T-helper 2 cell (primary cell): ENCODE data around the gene BBC3.
A peak's percentile ranks its signal among the peaks of the same experiment; 100 is the strongest.
"Not testable (repeated sequence)": the region's sequence is repeated elsewhere in the genome, so short reads cannot be mapped to it uniquely, and the experiment has no call there.

Source experiments
- DNase-seq, 5 experiments: peaks; one replicate each; pipeline versions ENCODE4 v3.0.0 to v3.0.0-alpha.2; 2012 to 2022
- total RNA-seq, 2 donors: gene quantifications; one replicate each; lab custom pipeline; 2026; lab: John Stamatoyannopoulos, UW

BBC3 gene, protein sequence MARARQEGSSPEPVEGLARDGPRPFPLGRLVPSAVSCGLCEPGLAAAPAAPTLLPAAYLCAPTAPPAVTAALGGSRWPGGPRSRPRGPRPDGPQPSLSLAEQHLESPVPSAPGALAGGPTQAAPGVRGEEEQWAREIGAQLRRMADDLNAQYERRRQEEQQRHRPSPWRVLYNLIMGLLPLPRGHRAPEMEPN
- total RNA-seq, result 20.3 to 34.0 reads per million in 2 donors

DNA sequence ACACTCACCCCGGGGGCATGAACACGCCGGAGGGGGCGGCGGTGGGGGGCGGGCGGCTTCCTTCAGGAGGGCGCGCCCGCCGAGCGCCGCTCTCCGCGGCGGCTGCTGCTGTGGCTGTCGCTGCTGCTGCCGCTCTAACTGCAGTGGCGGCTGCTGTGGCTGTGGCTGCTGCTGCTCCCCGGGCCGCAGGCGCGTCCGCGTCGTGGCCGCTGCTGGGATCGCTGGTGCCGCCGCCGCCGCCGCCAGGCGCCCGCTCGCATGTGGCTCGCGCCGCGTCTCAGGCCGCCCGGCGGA is at the start of gene BBC3:
TSS of gene BBC3 (minus strand) at position 279 of the 294 bp plus-strand sequence. CDS start 2,768 bp downstream, outside the sequence.
- no peak for DNase-seq

DNA sequence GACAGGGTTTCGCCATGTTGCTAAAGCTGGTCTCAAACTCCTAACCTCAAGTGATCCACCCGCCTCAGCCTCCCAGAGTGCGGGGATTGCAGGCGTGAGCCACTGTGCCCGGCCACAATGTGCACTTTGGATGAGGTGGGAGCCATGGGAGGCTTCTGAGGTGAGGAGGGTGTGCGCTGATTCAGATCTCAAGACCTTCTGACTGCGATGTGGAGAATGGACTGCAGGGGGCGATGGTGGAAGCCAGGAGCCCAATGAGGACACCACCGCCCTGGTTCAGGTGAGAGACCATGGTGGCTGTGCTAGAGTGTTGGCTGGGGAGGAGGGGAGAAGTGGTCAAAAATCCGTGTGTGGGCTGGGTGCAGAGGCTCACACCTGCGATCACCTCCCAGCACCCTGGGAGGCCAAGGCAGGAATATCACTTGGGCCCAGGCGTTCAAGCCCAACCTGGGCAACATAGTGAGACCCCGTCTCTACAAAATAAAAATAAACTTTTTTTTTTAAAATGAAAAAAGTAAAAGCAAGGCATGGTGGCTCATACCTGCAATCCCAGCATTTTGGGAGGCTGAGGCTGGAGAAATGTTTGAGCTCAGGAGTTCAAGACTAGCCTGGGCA is 49.3 kb upstream of the BBC3 start:
- peak in 4 of 5 experiments; percentile 17 to 62 (median 48) for DNase-seq

DNA sequence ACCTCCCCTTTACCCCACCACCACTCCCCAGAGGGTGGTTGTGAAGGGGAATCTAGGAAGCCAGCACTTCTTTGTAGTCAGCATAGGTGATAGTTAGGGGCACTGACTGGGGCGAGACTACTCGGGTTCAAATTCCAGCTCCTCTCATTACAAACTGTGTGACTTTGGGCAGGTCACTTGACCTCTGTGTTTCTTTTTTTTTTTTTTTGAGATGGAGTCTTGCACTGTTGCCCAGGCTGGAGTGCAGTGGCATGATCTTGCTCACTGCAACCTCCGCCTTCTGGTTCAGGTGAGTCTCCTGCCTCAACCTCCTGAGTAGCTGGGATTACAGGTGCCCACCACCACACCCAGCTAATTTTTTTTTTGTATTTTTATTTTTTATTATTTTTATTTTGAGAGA is 45.5 kb upstream of the BBC3 start:
- not testable (repeated sequence) for DNase-seq

DNA sequence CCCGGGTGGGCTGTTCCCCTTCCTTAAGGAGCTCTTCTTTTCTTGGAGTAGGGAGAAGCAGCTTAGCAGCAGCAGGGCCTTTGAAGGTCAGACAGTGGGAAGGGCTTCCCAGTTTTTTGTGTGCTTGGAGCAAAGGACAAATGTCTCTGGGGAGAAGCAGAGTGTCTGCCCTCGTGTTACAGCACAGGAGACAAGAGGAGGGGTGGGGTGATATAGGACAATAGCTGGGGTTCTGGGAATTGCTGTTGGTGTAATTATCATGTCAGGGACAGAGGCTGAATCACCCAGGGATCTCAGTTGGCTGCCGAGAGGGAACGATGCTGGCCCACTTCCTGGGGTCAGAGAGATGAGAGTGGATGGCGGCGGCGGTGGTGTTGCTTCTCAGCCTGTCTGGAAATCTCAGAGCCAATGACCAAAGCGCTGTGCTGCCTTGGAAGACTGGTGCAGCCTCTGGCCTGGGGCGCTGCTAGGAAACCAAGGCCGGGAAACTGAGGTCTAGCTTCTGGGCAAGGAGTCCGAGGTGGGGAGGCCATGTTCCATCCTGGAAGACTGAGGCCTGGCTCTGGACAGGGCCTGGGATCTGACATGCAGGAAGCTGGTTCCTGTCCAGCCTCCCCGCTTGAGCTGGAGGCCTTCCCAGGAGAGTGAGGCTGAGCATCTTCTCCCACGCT is 44.9 kb upstream of the BBC3 start:
- DNase-seq, result no peak

DNA sequence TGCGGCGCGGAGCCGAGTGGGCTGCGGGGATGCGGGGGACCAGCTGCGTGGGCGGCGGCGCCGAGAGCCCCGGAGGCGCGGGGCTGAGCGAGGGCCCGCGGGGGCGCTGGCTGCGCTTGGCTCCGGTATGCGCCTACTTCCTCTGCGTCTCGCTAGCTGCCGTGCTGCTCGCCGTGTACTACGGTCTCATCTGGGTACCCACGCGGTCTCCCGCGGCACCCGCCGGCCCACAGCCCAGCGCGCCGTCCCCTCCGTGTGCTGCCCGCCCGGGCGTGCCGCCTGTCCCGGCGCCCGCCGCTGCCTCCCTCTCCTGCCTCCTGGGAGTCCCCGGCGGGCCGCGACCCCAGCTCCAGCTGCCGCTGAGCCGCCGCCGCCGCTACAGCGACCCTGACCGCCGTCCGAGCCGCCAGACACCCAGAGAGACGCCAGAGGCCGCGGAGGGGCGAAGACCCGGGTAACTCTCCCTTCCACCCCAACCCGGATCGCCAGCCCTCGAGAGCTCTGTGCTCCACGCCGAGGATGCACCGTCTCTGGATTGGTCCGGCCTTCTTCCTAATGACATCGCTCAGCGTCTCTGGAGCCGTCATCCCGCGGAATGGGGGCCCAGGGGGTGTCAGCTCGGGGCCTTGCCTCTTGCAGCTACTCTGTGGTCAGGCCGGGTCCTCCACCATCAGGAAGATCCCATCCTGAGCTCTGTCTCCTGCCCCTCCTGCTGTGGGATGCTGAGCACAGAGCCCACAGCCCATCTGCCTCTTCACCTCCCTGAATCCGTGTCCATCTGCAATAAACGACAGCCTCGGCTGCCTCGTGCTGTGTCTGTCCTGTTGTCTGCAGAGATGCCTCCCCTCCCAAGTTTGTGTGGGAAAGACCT is 44.1 kb upstream of the BBC3 start:
- DNase-seq, result no peak

DNA sequence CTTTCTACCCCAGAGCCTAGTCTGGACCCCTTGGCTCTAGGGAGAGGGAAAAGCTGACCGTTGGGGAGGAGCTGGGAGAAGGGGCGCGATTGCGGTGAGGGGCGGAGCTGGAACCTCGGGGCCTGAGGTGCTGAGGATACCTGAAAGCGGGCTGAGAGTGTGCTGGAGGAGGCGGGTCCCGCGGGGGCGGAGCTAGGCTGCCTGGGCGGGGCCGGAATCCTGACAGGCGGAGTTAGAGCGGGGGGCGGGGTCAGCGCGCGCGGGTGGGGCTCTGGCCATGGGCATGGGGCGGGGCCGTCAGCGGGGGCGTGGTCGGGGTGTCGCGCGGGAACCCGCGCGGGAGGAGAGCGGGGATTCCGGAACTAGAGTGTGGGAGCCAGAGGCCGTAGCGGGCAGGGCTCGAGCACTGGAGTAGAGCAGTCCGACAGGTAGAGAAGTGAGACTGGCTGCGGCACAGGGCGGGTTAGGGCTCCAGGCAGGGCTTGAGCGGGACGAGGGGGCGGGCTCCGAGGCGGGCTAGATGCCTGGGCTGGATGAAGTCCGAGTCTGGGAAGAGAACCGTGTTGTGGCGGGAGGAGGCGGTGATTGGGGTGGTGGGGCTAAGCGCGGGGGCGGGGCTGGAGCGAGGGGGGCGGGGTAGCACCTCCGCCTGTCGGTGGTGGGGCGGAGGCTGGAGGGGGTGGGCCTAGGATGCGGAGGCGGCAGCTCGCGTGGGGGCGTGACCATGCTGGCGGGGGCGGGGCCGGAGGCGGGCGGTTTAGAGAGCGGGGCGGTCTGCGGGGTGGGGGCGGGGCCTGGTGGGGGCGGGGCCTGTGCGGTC is 43.3 kb upstream of the BBC3 start, which contains the start of gene INAFM1:
TSS of gene INAFM1 (plus strand) at position 815 of the 820 bp plus-strand sequence. CDS start 35 bp downstream, outside the sequence.
- DNase-seq, result peak; percentile 95 to 100 (median 99)

DNA sequence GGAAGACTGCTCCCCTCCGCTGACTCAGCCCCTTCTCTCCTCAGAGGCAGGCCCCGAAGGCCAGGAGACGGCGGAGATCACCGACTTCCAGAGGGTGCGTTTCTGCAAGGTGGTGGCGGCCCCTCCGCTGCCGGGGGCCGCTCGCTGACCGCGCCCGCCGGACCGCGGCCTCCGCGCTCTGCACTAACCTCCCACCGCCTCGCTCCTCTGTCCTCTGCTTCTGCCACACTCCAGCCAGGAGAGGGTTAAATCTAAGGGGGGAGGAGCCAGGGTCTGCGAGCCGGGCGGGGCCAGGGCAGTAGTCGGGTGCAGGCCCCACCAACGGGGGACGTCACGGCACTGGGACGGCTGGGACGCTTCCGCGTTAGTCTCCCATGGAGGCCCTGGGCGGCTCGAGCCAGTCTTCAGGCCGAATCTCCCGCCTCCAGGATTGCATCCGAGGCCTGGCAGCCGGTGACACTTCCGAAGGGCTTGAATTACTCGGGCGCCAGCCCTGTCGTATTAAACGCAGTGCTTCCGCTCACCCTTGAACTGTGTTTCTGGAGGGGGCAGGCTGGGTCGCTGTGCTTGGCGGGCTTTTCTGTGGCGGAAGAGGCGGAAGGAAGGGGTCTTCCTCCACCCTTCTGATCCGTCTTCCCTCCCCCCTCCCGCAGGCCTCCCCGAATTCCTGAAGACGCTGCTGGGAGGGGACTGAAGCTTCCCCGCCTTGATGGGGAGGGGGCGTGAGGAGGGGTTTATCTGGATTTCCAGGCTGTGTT is 42.5 kb upstream of the BBC3 start:
- DNase-seq, result peak; percentile 78 to 96 (median 84)

DNA sequence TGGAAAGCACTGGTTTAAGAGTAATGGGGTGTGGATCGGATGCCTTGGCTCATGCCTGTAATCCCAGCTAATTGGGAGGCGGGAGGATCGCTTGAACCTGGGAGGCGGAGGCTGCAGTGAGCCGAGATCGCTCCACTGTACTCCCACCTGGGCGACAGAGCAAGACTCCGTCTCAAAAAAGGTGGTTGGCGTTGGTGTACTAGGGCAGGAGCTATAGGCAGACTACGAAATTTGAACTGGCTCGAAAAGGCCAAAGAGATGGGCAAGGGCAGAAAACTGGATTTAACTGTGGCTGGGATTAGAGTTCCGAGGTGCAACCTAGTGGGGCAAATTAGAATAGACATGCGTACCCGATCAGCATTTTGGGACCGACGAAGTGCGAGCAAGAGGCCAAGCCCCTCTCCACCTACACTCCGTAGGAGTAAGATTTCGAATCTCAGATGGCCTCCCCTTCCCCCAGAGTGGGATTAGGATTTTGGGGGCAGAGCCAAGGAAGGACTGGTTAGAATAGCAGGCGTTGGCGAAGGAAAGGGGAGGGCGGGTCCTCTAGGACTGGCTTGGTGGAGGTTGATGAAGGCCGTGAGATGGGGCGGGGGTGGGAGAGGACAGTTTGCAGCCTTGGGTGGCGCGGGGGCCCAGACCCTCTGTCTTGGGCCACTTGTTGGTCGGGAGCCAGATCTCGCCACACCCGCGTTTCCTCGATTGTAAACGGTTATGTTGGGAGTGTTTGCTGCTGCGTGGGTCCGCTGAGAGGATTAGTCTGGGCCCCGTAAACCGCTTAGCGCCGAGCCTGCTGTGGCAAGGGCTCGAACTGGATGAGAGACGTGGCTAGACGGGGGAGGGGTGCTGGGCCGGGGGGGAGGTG is 41.7 kb upstream of the BBC3 start:
- DNase-seq, result no peak

DNA sequence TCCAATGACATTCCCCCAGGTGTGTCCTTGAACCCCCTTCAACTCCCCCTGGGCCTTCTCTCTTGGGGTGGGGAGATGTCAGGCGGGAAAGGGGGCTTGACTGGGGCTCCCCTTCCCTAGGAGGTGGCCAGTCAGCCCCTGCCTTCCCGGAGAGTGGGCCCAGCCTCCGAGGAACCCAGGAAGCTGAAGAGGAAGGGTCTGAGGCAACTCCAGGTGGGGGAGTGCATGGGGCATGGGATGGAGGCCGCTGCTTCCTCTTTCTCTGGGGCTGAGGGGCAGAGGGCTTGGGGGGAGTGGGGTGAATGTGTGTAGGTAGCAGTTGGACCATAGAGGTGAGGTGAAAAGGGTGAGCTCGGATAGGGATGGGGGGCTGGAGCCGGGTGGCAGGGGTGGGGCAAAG is 41.0 kb upstream of the BBC3 start:
- no peak for DNase-seq

DNA sequence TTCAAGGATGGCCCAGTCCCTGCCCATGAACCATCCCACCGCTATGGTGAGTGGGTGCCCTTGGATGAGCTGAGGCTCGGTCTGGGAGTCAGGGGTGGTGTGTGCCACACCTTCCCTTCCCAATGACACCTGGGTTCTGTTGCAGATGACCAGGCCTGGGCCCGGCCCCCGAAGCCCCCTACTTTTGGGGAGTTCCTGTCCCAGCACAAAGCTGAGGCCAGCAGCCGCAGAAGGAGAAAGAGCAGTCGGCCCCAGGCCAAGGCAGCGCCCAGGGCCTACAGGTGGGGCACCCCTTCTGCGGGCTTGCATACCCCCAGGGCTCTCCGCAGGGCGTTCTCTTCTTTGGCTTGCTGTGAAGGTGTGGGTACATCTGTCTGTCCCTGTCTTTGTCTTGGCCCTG is 39.4 kb upstream of the BBC3 start:
- no peak for DNase-seq

DNA sequence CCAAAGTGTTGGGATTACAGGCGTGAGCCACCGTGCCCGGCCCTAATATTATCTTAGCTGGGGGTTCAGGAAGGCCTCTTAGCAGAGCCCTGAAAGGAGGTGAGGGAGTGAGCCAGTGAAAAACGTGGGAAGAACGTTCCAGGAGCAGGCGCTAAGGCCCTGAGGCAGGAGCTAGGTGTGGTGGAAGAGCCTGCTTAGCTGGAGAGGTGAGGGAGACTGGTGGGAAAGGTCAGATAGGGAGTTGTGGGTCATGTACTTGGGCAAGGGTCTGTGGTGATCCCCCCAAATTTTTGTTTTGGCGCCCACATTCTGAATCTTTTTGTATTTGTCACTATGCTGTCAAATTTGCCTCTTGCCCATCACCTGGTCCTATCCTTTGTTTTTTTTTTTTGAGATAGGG is 38.6 kb upstream of the BBC3 start:
- DNase-seq, result no peak

DNA sequence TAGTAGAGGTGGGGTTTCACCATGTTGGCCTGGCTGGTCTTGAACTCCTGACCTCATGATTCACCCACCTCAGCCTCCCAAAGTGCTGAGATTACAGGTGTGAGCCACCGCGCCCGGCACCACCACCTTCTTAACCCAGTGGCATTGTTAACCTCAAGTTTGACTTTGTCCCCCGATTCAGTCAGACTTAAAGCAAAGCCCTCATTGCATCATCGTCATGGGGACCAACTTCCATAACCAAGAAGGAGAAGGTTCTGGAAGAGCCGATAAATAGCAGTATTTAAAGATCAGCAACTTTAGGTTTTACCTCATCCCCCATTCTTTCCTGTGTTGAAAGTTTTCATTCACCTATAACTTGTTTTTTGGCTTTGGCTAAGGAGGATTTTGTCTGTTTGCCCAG is 37.0 kb upstream of the BBC3 start:
- DNase-seq, result no peak

DNA sequence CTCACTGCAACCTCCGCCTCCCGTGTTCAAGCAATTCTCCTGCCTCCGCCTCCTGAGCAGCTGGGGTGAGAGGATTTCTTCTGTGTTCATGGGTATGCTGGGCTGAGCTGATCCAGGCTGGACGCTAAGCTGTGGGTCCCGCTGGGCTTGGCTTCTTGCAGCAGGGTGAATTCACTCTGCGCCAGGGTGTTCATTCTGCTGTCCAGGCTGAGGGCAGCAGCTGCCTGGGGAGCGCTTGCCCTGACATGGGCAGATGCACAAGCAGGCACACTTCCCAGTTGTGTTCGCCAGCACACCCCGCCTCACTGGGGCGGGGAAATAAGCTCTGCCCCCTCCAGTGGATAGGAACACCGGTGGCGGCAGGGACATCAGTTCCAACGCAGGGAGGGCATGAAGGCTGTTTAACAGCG is 36.4 kb upstream of the BBC3 start:
- no peak for DNase-seq

DNA sequence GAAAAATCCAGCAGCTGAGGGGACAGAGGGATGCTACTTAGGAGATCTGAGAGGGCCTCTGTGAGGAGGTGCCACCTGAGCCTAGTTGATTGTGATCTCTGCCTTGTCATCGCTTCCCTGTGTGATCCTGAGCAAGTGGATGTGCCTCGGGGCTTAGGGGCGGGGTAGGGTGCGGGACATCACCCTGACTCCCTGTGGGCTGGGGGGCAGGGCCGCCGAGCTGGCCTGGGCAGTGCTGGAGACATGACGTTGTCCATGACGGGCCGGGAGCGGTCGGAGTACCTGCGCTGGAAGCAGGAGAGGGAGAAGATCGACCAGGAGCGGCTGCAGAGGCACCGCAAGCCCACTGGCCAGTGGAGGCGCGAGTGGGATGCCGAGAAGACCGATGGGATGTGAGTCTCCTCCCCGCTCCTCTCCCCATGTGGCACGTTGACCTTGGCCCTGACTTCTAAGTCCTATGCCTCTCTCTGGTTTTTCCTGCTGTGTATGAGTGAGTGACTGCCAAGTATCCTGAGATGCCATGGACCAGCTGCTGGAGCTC is 35.5 kb upstream of the BBC3 start:
- DNase-seq, result no peak

DNA sequence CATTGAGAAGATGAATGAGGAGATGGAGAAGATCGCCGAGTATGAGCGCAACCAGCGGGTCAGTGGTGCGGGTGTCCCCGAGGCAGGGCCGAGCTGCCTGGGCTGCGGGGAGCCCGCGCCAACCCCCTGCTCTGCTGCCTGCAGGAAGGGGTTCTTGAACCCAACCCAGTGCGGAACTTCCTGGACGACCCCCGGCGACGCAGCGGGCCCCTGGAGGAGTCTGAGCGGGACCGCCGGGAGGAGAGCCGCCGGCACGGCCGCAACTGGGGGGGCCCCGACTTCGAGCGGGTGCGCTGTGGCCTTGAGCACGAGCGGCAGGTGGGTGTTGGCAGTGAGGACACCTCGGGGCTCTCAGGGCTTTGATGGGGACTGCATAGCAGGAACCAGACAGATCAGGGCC is 33.6 kb upstream of the BBC3 start:
- no peak for DNase-seq

DNA sequence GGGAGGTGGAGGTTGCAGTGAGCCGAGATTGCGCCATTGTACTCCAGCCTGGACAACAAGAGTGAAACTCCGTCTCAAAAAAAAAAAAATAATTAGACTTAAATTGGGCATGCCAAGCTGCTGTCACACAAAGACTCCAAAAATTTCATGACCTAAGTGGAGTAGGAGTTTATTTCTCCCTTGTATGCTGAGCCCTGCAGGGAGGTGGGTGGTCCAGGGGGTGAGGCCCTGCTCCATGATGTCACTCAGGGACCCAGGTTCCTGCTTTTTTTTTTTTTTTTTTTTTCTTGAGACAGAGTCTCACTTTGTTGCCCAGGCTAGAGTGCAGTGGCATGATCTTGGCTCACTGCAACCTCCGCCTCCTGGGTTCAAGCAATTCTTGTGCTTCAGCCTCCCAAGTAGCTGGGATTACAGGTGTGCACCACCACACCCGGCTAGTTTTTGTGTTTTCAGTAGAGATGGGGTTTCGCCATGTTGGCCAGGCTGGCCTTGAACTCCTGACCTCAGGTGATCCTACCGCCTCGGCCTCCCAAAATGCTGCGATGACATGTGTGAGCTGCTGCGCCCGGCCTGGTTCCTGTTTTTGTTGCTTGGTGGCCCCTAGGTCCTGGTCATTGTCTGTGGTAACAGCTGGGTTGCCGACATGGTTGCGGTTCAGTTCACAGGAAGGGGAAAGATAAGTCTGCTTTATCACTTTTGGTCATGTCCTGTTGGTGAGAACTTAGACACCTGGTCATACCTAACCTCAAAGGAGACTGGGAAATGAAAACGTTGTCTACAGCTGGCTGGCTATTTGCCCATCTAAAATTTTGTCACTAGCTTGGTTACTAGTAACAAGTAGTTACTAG is 31.2 kb upstream of the BBC3 start:
- not testable (repeated sequence) for DNase-seq

DNA sequence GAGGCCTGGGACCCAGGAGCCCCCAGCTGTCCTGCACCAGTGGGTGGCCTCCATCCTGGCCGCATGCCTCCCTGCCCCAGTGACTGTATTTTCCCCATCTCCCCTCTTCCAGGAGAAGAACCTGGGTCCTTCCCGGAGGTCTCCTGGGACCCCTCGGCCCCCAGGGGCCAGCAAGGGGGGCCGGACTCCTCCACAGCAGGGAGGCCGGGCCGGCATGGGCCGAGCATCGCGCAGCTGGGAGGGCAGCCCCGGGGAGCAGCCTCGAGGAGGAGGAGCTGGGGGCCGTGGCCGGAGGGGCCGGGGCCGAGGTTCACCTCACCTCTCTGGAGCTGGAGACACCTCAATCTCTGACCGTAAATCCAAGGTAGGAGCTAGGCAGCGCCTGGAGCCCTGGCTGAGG is 29.5 kb upstream of the BBC3 start:
- no peak for DNase-seq

DNA sequence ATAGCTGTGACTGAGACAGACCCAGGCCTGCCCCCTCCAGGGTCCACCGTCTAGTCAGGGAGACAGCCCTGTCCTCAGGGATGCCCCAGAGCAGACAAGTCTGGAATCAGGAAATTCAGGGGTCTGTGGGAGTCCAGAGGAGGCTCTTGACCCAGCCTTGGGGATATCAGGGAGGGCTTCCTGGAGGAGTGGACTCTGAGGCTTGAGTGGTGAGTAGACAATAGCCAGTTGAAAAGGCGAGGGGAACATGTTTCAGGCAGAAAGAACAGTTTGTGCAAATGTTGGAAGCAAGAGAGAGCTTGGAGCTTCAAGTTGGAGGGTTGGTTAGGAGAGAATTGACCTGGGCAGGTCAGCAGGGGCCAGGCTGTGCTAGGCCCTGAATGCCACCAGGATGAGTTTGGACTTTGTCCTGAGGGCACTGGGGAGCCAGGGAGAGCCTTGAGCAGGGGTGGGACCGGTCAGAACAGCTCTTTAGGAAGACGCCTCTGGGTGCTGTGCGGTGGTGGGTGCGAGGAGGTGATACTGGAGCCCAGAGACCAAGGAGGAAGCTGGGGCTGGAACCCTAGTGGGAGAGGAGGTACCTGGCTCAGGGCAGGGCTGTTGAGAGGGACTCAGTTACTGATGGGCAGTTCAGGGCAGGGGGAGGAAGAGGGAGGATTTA is 28.0 kb upstream of the BBC3 start:
- no peak for DNase-seq

DNA sequence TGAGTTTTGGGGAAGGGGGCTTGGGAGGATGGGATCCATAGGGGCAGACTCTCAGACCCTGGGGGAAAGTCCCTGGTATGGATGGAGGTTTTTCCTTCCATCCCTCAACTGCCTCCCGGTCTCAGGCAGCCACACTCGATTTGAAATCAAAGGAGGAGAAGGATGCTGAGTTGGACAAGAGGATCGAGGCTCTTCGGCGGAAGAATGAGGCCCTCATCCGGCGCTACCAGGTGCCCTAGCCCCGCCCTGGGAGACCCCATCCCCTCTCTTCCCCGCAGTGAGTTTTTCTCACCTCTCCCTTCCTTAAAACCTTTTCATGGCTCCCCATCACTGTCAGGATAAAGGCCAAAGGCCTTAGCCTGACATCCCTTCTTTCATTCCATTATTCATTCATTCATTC is 27.4 kb upstream of the BBC3 start:
- no peak for DNase-seq
